Measurements from ENCODE around the gene ANP32E. TPM values are rescaled to one million over a fixed set of nuclear protein-coding genes. Genes with fewer than 3 reads are reported as not detected.

The ANP32E gene
- total and polyA plus RNA-seq, 2 of the 13 experiments (the other 11 are each of a cell fraction or from before 2014, with no cell fraction given) = 10.3 to 53.0 TPM

DNA sequence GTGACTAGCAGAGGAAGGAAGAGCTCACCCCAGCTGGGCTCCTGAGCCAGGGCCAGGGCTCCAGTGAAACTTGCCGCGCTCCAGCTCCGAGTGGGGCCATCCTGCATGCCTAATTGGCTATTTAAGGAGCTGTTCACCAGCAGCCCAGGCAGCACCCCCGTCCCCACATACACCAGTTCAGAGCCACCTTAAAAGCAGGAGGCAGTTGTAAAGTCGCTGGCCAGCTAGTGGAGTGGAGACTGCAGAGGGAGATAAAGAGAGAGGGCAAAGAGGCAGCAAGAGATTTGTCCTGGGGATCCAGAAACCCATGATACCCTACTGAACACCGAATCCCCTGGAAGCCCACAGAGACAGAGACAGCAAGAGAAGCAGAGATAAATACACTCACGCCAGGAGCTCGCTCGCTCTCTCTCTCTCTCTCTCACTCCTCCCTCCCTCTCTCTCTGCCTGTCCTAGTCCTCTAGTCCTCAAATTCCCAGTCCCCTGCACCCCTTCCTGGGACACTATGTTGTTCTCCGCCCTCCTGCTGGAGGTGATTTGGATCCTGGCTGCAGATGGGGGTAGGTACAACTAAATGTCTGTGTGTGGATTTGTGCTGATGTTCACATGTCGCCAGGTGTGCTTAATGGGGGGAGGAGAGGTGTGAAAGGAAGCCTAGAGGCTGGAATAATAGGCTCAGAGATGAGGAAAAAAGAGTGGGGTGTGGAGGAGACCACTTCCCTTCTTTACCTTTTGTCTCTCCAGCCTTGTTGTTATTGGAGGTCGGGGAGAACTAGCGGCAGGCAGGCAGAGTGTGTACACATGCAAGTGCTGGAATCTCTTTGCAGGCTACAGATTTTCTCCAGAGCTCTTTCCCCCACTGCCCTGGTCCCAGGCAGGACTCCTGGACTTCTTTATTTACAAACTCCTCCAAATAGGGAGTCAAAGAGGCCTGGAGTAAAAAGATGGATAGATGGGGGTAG lies 22.0 kb upstream of the ANP32E start, which contains the start of gene CA14 (continued):
- TF ChIP-seq ZNF205 (CRISPR knock-in tag; IDR thresholded peaks at IDR 0.05) (no peak), TEAD3 (CRISPR knock-in tag; optimal IDR thresholded peaks at IDR 0.05; ENCODE audit: borderline replicate concordance) (peak; percentile 8), ZNF510 (CRISPR knock-in tag; IDR thresholded peaks at IDR 0.05; ENCODE audit: low read depth) (peak; percentile 80), PHF21A (CRISPR knock-in tag; IDR thresholded peaks at IDR 0.05) (peak; percentile 58; the same call in 1 of the 2 replicates), IRF2 (CRISPR knock-in tag; IDR thresholded peaks at IDR 0.05) (0 out of 2 replicates have a peak, but pooled peaks have one; percentile 32), YEATS4 (CRISPR knock-in tag; IDR thresholded peaks at IDR 0.05; ENCODE audit: borderline replicate concordance) (peak; percentile 40; the same call in 1 of the 2 replicates), ZEB1 (IDR thresholded peaks at IDR 0.05; ENCODE audit: insufficient replicate concordance, low read depth) (peak; percentile 28), RXRB (CRISPR knock-in tag; IDR thresholded peaks at IDR 0.05; ENCODE audit: borderline replicate concordance) (peak; percentile 37; the same call in 1 of the 2 replicates), FOXA1 (IDR thresholded peaks at IDR 0.05) (no peak), FOXA1 (CRISPR knock-in tag; IDR thresholded peaks at IDR 0.05) (peak; percentile 55), ZNF143 (CRISPR knock-in tag; IDR thresholded peaks at IDR 0.05) (no peak), CCDC6 (CRISPR knock-in tag; IDR thresholded peaks at IDR 0.05) (0 out of 2 replicates have a peak, but pooled peaks have one; percentile 44), TAF15 (IDR thresholded peaks at IDR 0.05; ENCODE audit: low read depth, low read length, poor library complexity, severe bottlenecking) (no peak), ZNF12 (CRISPR knock-in tag; IDR thresholded peaks at IDR 0.05) (0 out of 2 replicates have a peak, but pooled peaks have one; percentile 41), GABPA (IDR thresholded peaks at IDR 0.05; ENCODE audit: low read depth, low read length) (no peak), GABPA (CRISPR knock-in tag; IDR thresholded peaks at IDR 0.05; ENCODE audit: low read depth) (peak; percentile 18; the same call in 1 of the 2 replicates), SP4 (CRISPR knock-in tag; IDR thresholded peaks at IDR 0.05) (0 out of 2 replicates have a peak, but pooled peaks have one; percentile 34), STAT5B (CRISPR knock-in tag; IDR thresholded peaks at IDR 0.05) (no peak)
- TF ChIP-seq, protein P1, sequence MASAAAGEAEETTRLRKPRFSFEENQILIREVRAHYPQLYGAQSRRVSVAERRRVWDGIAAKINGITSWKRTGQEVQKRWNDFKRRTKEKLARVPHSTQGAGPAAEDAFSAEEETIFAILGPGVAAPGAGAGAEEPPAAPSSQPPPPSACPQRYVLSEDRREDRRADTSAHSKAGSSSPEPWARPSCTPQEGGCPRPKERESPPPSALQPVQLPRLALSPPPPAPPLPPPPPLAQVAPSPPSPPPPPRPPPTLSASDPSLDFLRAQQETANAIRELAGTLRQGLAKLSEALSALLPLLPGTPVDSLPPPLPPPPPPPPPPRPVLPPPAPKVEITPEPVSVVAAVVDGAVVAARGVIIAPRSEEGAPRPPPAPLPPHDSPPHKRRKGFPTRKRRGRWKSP (CRISPR knock-in tag; IDR thresholded peaks at IDR 0.05) = 0 out of 2 replicates have a peak, but pooled peaks have one; percentile 43
- TF ChIP-seq, protein P2, sequence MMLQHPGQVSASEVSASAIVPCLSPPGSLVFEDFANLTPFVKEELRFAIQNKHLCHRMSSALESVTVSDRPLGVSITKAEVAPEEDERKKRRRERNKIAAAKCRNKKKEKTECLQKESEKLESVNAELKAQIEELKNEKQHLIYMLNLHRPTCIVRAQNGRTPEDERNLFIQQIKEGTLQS (CRISPR knock-in tag; IDR thresholded peaks at IDR 0.05) = no peak
- TF ChIP-seq, protein P3, sequence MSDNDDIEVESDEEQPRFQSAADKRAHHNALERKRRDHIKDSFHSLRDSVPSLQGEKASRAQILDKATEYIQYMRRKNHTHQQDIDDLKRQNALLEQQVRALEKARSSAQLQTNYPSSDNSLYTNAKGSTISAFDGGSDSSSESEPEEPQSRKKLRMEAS (IDR thresholded peaks at IDR 0.05) = peak; percentile 4; the same call in 1 of the 2 replicates
- TF ChIP-seq, protein P4, sequence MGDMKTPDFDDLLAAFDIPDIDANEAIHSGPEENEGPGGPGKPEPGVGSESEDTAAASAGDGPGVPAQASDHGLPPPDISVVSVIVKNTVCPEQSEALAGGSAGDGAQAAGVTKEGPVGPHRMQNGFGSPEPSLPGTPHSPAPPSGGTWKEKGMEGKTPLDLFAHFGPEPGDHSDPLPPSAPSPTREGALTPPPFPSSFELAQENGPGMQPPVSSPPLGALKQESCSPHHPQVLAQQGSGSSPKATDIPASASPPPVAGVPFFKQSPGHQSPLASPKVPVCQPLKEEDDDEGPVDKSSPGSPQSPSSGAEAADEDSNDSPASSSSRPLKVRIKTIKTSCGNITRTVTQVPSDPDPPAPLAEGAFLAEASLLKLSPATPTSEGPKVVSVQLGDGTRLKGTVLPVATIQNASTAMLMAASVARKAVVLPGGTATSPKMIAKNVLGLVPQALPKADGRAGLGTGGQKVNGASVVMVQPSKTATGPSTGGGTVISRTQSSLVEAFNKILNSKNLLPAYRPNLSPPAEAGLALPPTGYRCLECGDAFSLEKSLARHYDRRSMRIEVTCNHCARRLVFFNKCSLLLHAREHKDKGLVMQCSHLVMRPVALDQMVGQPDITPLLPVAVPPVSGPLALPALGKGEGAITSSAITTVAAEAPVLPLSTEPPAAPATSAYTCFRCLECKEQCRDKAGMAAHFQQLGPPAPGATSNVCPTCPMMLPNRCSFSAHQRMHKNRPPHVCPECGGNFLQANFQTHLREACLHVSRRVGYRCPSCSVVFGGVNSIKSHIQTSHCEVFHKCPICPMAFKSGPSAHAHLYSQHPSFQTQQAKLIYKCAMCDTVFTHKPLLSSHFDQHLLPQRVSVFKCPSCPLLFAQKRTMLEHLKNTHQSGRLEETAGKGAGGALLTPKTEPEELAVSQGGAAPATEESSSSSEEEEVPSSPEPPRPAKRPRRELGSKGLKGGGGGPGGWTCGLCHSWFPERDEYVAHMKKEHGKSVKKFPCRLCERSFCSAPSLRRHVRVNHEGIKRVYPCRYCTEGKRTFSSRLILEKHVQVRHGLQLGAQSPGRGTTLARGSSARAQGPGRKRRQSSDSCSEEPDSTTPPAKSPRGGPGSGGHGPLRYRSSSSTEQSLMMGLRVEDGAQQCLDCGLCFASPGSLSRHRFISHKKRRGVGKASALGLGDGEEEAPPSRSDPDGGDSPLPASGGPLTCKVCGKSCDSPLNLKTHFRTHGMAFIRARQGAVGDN (CRISPR knock-in tag; IDR thresholded peaks at IDR 0.05) = peak; percentile 50; the same call in 1 of the 2 replicates
- TF ChIP-seq, protein P5, sequence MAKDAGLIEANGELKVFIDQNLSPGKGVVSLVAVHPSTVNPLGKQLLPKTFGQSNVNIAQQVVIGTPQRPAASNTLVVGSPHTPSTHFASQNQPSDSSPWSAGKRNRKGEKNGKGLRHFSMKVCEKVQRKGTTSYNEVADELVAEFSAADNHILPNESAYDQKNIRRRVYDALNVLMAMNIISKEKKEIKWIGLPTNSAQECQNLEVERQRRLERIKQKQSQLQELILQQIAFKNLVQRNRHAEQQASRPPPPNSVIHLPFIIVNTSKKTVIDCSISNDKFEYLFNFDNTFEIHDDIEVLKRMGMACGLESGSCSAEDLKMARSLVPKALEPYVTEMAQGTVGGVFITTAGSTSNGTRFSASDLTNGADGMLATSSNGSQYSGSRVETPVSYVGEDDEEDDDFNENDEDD (CRISPR knock-in tag; IDR thresholded peaks at IDR 0.05; ENCODE audit: borderline replicate concordance) = peak; percentile 52; the same call in 1 of the 2 replicates
